ENCODE data around the gene FBXW2.
A peak's percentile ranks its signal among the peaks of the same experiment; 100 is the strongest.

Gene FBXW2

GRCh38 chr9:120713257-120714087, 79.7 kb downstream of the FBXW2 start:
- DNase-seq = peak in 1 of 2 donors; percentile 21

DNA sequence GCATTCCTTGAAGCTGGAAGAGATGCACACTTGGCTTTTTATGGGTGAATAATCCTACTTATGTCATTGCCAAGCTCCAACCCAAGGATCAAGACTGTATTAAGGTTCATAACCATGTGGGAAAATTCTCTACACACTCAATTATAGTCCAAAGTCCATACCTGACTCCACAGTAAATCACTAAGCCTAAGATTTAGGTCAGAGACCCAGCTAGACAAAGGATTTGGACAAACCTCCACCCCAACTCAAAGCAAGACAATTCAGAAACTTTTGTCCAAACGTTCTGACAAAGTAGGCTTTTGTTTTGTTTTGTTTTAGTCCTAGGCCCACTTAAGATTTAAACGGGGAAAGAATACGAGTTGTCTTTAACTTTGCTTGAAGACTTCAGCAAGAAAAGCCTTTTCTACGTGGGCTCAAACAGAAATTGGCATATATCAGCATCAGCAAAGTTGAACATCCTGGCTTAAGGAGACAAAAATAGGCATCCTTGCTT, 80.6 kb downstream of the FBXW2 start:
- no peak for DNase-seq

GRCh38 chr9:120711841-120712538, 81.2 kb downstream of the FBXW2 start:
- no peak for DNase-seq

GRCh38 chr9:120711354-120711753, 81.9 kb downstream of the FBXW2 start:
- no peak for DNase-seq

- DNase-seq = peak in 1 of 2 donors; percentile 71
These were observed 82.9 kb downstream of the FBXW2 start for GRCh38 chr9:120710110-120710981.

- no peak for DNase-seq
These were observed 84.5 kb downstream of the FBXW2 start for GRCh38 chr9:120708526-120709224.

- DNase-seq = no peak
These were observed 86.0 kb downstream of the FBXW2 start for GRCh38 chr9:120707170-120707569.

Measured in bone marrow (tissue), 2 donors.